Gastroesophageal sphincter (tissue), 3 donors: ENCODE measurements around the gene NAA20.

ENCODE experiments used
- EP300 ChIP-seq: sonication (generic); formaldehyde crosslinking; IDR thresholded peaks from one replicate; pipeline ENCODE4 v1.6.1; 2017; ENCODE audit warnings: antibody characterized with exemption, mild to moderate bottlenecking
- POLR2A ChIP-seq, 2 donors: fragments of 450-650 bp; IDR thresholded peaks; one replicate each; pipeline ENCODE4 v1.6.1; 2017; ENCODE audit warnings: antibody characterized with exemption in 2 of 2, mild to moderate bottlenecking in 2 of 2, moderate library complexity in 1 of 2
- POLR2AphosphoS5 ChIP-seq: sonication (generic); formaldehyde crosslinking; IDR thresholded peaks from one replicate; pipeline ENCODE4 v1.6.1; 2017; ENCODE audit warnings: antibody characterized with exemption
- TF ChIP-seq, protein P1 (sequence below), 4 experiments: fragments of 200-600 bp in 2 of 4; fragments of 450-650 bp in 2 of 4; sonication (generic) in 1 of 4; IDR thresholded peaks; one replicate each; pipeline ENCODE4 v1.5.1; 2017 to 2019; ENCODE audit warnings: antibody characterized with exemption in 4 of 4, mild to moderate bottlenecking in 2 of 4, moderate library complexity in 2 of 4

DNA sequence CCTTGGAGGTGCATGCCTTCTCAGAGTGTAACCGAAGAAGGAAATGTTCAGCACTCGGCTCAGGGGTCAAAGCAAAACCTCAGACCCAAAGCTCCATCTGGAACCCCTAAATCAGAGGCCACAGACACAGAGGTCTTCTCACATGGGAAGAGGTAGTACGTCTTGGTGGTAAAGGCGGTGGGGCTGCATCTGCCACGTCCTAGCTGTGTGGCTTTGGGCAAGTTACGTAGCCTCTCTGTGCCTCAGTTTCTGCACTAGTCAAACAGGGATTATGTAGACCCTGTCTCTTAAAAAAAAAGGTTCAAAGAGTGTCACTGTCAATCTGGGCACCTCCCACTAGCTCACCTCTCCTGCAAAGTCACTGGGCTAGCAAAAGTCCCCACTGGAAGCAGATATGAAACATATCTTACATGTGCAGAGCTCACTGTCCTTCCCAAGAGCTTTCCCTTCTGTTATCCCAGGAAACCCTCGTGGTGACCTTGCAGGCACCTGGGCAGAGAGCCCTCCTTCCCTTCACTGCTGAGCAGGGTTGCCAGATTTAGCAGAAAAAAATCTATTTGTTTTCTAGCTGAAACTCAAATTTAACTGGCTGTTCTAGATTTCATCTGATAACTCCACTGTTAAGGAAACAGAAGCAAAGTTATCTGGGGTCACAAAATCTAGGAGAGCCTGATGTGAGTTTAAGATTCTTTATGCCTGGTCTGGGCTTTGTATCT lies 18.0 kb upstream of the NAA20 start:
- TF ChIP-seq, protein P1, sequence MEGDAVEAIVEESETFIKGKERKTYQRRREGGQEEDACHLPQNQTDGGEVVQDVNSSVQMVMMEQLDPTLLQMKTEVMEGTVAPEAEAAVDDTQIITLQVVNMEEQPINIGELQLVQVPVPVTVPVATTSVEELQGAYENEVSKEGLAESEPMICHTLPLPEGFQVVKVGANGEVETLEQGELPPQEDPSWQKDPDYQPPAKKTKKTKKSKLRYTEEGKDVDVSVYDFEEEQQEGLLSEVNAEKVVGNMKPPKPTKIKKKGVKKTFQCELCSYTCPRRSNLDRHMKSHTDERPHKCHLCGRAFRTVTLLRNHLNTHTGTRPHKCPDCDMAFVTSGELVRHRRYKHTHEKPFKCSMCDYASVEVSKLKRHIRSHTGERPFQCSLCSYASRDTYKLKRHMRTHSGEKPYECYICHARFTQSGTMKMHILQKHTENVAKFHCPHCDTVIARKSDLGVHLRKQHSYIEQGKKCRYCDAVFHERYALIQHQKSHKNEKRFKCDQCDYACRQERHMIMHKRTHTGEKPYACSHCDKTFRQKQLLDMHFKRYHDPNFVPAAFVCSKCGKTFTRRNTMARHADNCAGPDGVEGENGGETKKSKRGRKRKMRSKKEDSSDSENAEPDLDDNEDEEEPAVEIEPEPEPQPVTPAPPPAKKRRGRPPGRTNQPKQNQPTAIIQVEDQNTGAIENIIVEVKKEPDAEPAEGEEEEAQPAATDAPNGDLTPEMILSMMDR (IDR thresholded peaks at IDR 0.05): no peak
- TF ChIP-seq EP300 (no peak), POLR2AphosphoS5 (no peak), POLR2A (IDR thresholded peaks at IDR 0.05) (no peak)
